Measurements from ENCODE around the gene FHOD1. TPM values are rescaled to one million over a fixed set of nuclear protein-coding genes. Genes with fewer than 3 reads are reported as not detected.

FHOD1 gene
- total RNA-seq, 1 experiment from 2014 or later, result 58.2 TPM

DNA sequence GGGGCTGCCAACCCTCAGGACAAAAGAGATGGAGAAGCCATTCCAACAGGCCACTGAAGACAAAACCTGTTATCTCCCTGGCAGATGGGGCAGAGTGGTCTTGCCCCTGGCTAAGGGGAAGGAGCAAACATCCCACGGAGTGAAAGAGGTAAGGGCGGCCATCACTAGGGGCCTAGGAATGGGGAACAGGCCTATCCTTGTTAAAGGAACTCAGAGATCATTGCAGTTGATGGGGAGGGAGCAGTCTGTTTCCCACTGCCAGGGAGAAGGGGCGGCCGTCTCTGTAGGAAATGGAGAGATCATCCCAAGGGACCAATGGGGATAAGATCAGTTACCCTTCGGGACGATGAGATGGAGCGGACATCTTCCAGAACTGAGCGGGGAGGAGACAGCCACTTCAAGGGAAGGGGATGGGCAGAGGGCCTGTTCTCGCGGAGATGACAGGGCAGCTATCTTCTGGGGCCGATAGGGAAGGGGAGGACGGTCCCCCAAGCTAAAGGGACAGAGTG is 20.9 kb downstream of the FHOD1 start:
- H3K79me2 ChIP-seq (ENCODE audit: low read depth), result peaks cover 16% of the 10 kb centered on the region

GRCh38 chr16:67223992-67224391 is 23.3 kb downstream of the FHOD1 start:
- Histone ChIP-seq H3K9me3 (ENCODE audit: insufficient read depth, low read depth) (no peaks in the 10 kb centered on the region), H3K4me1 (replicated peaks; ENCODE audit: insufficient read depth) (peaks cover 15% of the 10 kb centered on the region), H3K27me3 (ENCODE audit: insufficient read depth, low read depth) (no peaks in the 10 kb centered on the region), H4K20me1 (ENCODE audit: insufficient read depth) (no peaks in the 10 kb centered on the region), H3K79me2 (ENCODE audit: low read depth) (peaks cover 16% of the 10 kb centered on the region), H2AFZ (no peak overlapping the region), H3K4me3 (no peak overlapping the region), H3K4me2 (no peak overlapping the region), H3K36me3 (ENCODE audit: low read depth) (no peaks in the 10 kb centered on the region), H3K27ac (no peak overlapping the region), H3K9me2 (ENCODE audit: insufficient read depth) (no peaks in the 10 kb centered on the region), H3F3A (ENCODE audit: insufficient read depth, low read depth) (peaks cover 13% of the 10 kb centered on the region; the same call in 1 of the 2 replicates)
- POLR2A ChIA-PET (ENCODE audit: unreplicated experiment), result interaction anchor here (0.7 kb wide), 1 partner anchor 15 kb away, joined by 3 read pairs; no protein-coding TSS in a partner anchor
- CTCF ChIA-PET, result no interaction called here
- intact Hi-C loops (cut with micrococcal nuclease; ENCODE audit: unreplicated experiment), result no loop called here
- TF ChIP-seq EZH2 (IDR thresholded peaks at IDR 0.05; ENCODE audit: low read depth), result no peak
- TF ChIP-seq CTCF (conservative IDR thresholded peaks at IDR 0.05), result no peak
- BruUV-seq (replicated peaks), result no TSS peak
- DNase-seq, result no peak

More for the DNA sequence above, 20.9 kb downstream of the FHOD1 start:
- Histone ChIP-seq H2AFZ (peak overlapping the region; percentile 82), H3K27ac (no peak overlapping the region), H4K20me1 (ENCODE audit: insufficient read depth) (no peaks in the 10 kb centered on the region), H3K9me3 (ENCODE audit: insufficient read depth, low read depth) (no peaks in the 10 kb centered on the region), H3K36me3 (ENCODE audit: low read depth) (0 out of 2 replicates have a peak, but pooled peaks cover 5% of the 10 kb centered on the region), H3K9me2 (ENCODE audit: insufficient read depth) (no peaks in the 10 kb centered on the region), H3K27me3 (ENCODE audit: insufficient read depth, low read depth) (no peaks in the 10 kb centered on the region), H3F3A (ENCODE audit: insufficient read depth, low read depth) (peaks cover 13% of the 10 kb centered on the region; the same call in 1 of the 2 replicates), H3K4me3 (peak overlapping the region; percentile 91), H3K4me2 (peak overlapping the region; percentile 90), H3K4me1 (replicated peaks; ENCODE audit: insufficient read depth) (peaks cover 15% of the 10 kb centered on the region)
- intact Hi-C loops (cut with micrococcal nuclease; ENCODE audit: unreplicated experiment), result loop anchor here (2.0 kb wide), 1 partner anchor 20 kb away; the partner anchor contains the start of gene FHOD1
- ChIA-PET CTCF (interaction anchor here (0.6 to 1.2 kb wide), 6 partner anchors 10 to 295 kb away, joined by 3 to 5 read pairs (median 3); no protein-coding TSS in a partner anchor), POLR2A (ENCODE audit: unreplicated experiment) (interaction anchor here (0.6 to 1.6 kb wide), 9 partner anchors 10 to 85 kb away, joined by 3 to 16 read pairs (median 5); partner anchors contain the start of gene FHOD1)
- no peak for DNase-seq
- TF ChIP-seq EZH2 (IDR thresholded peaks at IDR 0.05; ENCODE audit: low read depth), result no peak
- TF ChIP-seq CTCF (conservative IDR thresholded peaks at IDR 0.05), result no peak
- TSS peak; percentile 37 for BruUV-seq (replicated peaks)

DNA sequence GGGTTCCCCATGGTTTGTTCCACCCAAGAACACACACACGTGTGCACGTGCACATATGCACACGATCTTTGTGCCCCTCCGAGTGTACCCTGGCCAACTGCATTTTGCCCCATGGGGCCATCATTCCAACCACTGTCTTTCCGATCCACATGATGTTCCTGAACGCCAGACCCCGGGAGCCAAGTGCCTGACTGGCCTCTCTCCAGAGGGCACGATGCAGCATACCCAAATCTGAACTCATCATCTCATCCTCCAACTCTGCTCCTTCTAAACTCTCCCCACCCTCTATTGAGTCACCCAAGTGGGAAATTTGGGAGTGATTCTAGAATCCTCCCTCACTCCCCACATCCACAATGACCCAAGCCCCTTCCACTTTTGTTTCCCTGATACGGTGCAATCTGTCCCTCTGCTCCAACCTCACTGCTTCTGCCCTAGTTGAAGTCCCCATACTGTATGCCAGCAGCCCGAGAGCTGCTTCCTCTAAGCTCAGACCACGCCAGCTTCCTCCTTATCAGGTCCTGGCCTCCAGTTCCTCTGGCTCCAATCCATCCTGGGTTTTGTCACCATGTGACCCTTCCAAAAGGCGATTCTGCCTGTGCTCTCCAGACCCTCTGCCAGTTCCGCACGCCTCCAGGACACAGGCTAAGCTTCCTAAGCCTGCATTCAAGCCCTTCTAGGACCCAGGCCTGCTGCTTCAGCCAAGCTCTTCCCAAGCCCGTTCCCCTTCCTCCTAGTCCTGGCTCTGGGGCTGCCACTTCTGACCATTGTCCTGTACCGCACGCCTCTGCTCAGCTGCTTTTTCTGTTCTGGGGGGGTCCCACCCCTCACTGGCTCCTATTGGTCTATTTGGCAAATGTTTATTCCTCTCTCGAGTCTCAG is 30.4 kb downstream of the FHOD1 start:
- peaks cover 29% of the 10 kb centered on the region for H3F3A ChIP-seq (ENCODE audit: insufficient read depth, low read depth)
- no peaks in the 10 kb centered on the region for H3K9me2 ChIP-seq (ENCODE audit: insufficient read depth)
- no peaks in the 10 kb centered on the region for H3K27me3 ChIP-seq (ENCODE audit: insufficient read depth, low read depth)
- H3K27ac ChIP-seq, result no peak overlapping the region
- no peak overlapping the region for H2AFZ ChIP-seq
- DNase-seq, result no peak
- H3K36me3 ChIP-seq (ENCODE audit: low read depth), result no peaks in the 10 kb centered on the region
- peaks cover 33% of the 10 kb centered on the region for H3K4me1 ChIP-seq (replicated peaks; ENCODE audit: insufficient read depth)
- ChIA-PET POLR2A (ENCODE audit: unreplicated experiment) (no interaction called here), CTCF (interaction anchor here (0.6 kb wide), 1 partner anchor 31 kb away, joined by 4 read pairs; the partner anchor contains the start of gene FHOD1)
- TF ChIP-seq EZH2 (IDR thresholded peaks at IDR 0.05; ENCODE audit: low read depth) (no peak), CTCF (conservative IDR thresholded peaks at IDR 0.05) (no peak)
- intact Hi-C loops (cut with micrococcal nuclease; ENCODE audit: unreplicated experiment), result no loop called here
- no peaks in the 10 kb centered on the region for H3K79me2 ChIP-seq (ENCODE audit: low read depth)
- H3K4me3 ChIP-seq, result no peak overlapping the region
- H3K4me2 ChIP-seq, result no peak overlapping the region
- no TSS peak for BruUV-seq (replicated peaks)
- no peaks in the 10 kb centered on the region for H3K9me3 ChIP-seq (ENCODE audit: insufficient read depth, low read depth)
- no peaks in the 10 kb centered on the region for H4K20me1 ChIP-seq (ENCODE audit: insufficient read depth)

Data from PC-9 (cell line).